Left lung (tissue), 10 donors: ENCODE measurements around the gene GLCCI1. TPM values are rescaled to one million over a fixed set of nuclear protein-coding genes. Genes with fewer than 3 reads are reported as not detected.

Experiments used
- ATAC-seq: fragments of 200-7000 bp; cut with Tn5 transposase; one replicate; pipeline ENCODE4 v1.9.1; 2020; ENCODE audit warnings: moderate library complexity
- DNase-seq, 4 donors: peaks; one replicate each; pipeline ENCODE4 v3.0.0-alpha.2; 2013 to 2020
- H3K27ac ChIP-seq, 2 donors: fragments of 200-600 bp; sonication (generic) in 1 of 2; one replicate each; pipeline versions ENCODE4 v1.5.0 to v1.8.0; 2020 to 2021
- H3K27me3 ChIP-seq, 2 donors: fragments of 200-600 bp; sonication (generic) in 1 of 2; one replicate each; pipeline versions ENCODE4 v1.5.0 to v1.8.0; 2020 to 2021
- H3K36me3 ChIP-seq, 2 donors: fragments of 200-600 bp; sonication (generic) in 1 of 2; one replicate each; pipeline versions ENCODE4 v1.5.0 to v1.8.0; 2020 to 2021
- H3K4me1 ChIP-seq, 2 donors: fragments of 200-600 bp; one replicate each; pipeline ENCODE4 v1.8.0; 2021
- H3K4me3 ChIP-seq, 2 donors: fragments of 200-600 bp; sonication (generic) in 1 of 2; one replicate each; pipeline versions ENCODE4 v1.5.0 to v1.8.0; 2020 to 2021; ENCODE audit warnings: mild to moderate bottlenecking in 1 of 2
- H3K9me3 ChIP-seq, 2 donors: fragments of 200-600 bp; sonication (generic) in 1 of 2; one replicate each; pipeline versions ENCODE4 v1.5.0 to v1.8.0; 2020 to 2021
- intact Hi-C, 2 donors: fragments of 100-400 bp; cut with DNase I; formaldehyde crosslinking; loops; one replicate each; pipeline versions ENCODE4 v1.11.2 to v1.14.2; 2022
- polyA plus RNA-seq, 6 donors: library from polyadenylated mRNA; unstranded; fragments of 120-200 nt; gene quantifications; one replicate each; pipeline ENCODE4 v1.2.1, GENCODE V29; 2013; ENCODE audit not compliant: insufficient read length in 6 of 6
- total RNA-seq, 2 donors: library from RNA; stranded (reverse); fragmentation: NEBNext Ultra II Directional; extraction: Animal tissue kit (Norgen Biotek cat#: 25700); gene quantifications; one replicate each; pipeline ENCODE4 v1.2.1, GENCODE V29; 2021
- TF ChIP-seq, protein P1 (sequence below), 2 donors: fragments of 200-600 bp; sonication (generic) in 1 of 2; IDR thresholded peaks; one replicate each; pipeline versions ENCODE4 v1.5.0 to v1.8.0; 2021; ENCODE audit warnings: antibody characterized with exemption in 2 of 2
- donor health status: DM: no; HTN: yes; CAD: no.
- donor health status: DM: no; HTN: no; CAD: no.

The GLCCI1 gene
- total and polyA plus RNA-seq, 8 donors: 25.4 to 45.2 (median 37.1) TPM

DNA sequence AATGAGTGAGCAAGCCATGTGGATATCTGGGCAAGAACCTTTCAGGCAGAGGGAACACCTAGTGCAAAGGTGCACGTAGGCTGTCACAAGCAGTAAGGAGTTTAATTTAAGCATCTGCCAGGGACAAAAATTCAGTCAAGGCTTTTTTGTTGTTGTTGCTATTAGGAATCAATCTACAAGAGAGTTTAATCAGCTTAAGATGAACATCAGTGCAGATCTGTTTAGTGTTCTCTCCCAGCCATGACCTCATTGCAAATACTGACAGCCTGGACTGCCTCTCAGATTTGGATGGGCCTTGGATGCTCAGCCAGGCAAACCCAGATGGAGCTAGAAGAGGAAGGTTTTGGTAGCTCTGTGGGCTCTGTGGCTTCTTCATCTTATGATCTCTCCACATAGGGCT, 3.3 kb upstream of the GLCCI1 start:
- Histone ChIP-seq H3K4me3 (no peak overlapping the region), H3K36me3 (no peaks in the 10 kb centered on the region), H3K27ac (no peak overlapping the region), H3K9me3 (no peaks in the 10 kb centered on the region), H3K4me1 (peaks cover 0 to 12% of the 10 kb centered on the region in 2 donors), H3K27me3 (no peaks in the 10 kb centered on the region)
- DNase-seq: no peak
- ATAC-seq: no peak
- TF ChIP-seq, protein P1, sequence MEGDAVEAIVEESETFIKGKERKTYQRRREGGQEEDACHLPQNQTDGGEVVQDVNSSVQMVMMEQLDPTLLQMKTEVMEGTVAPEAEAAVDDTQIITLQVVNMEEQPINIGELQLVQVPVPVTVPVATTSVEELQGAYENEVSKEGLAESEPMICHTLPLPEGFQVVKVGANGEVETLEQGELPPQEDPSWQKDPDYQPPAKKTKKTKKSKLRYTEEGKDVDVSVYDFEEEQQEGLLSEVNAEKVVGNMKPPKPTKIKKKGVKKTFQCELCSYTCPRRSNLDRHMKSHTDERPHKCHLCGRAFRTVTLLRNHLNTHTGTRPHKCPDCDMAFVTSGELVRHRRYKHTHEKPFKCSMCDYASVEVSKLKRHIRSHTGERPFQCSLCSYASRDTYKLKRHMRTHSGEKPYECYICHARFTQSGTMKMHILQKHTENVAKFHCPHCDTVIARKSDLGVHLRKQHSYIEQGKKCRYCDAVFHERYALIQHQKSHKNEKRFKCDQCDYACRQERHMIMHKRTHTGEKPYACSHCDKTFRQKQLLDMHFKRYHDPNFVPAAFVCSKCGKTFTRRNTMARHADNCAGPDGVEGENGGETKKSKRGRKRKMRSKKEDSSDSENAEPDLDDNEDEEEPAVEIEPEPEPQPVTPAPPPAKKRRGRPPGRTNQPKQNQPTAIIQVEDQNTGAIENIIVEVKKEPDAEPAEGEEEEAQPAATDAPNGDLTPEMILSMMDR (IDR thresholded peaks at IDR 0.05): no peak
- intact Hi-C loops: no loop called here

- H3K9me3 ChIP-seq: no peaks in the 10 kb centered on the region
- TF ChIP-seq, protein P1 (IDR thresholded peaks at IDR 0.05): no peak
- ATAC-seq: no peak
- DNase-seq: no peak
- H3K27me3 ChIP-seq: no peaks in the 10 kb centered on the region
- H3K4me3 ChIP-seq: no peak overlapping the region
- intact Hi-C loops: no loop called here
- H3K4me1 ChIP-seq: peaks cover 0 to 20% of the 10 kb centered on the region in 2 donors
- H3K36me3 ChIP-seq: no peaks in the 10 kb centered on the region
- H3K27ac ChIP-seq: no peak overlapping the region
These were observed 2.4 kb upstream of the GLCCI1 start for GRCh38 chr7:7966141-7966734.

GRCh38 chr7:7967886-7968543, 581 bp upstream of the GLCCI1 start:
- peak overlapping the region; percentile 63 to 88 for H3K4me3 ChIP-seq
- no peaks in the 10 kb centered on the region for H3K27me3 ChIP-seq
- intact Hi-C loops: no loop called here
- ATAC-seq (no peak), DNase-seq (no peak)
- H3K27ac ChIP-seq: peak overlapping the region; percentile 91 to 95
- H3K4me1 ChIP-seq: peaks cover 0 to 30% of the 10 kb centered on the region in 2 donors
- H3K9me3 ChIP-seq: no peaks in the 10 kb centered on the region
- TF ChIP-seq, protein P1 (IDR thresholded peaks at IDR 0.05): no peak
- no peaks in the 10 kb centered on the region for H3K36me3 ChIP-seq

- Histone ChIP-seq H3K36me3 (no peaks in the 10 kb centered on the region), H3K27ac (peak overlapping the region; percentile 91 to 95), H3K27me3 (no peaks in the 10 kb centered on the region), H3K4me3 (peak overlapping the region; percentile 63 to 88), H3K4me1 (peaks cover 2 to 31% of the 10 kb centered on the region in 2 donors), H3K9me3 (no peaks in the 10 kb centered on the region)
- TF ChIP-seq, protein P1 (IDR thresholded peaks at IDR 0.05): no peak
- ATAC-seq (no peak), DNase-seq (peak; percentile 39 to 84 (median 54))
- intact Hi-C loops: no loop called here
These were observed 975 bp downstream of the GLCCI1 start for GRCh38 chr7:7969306-7970236.

DNA sequence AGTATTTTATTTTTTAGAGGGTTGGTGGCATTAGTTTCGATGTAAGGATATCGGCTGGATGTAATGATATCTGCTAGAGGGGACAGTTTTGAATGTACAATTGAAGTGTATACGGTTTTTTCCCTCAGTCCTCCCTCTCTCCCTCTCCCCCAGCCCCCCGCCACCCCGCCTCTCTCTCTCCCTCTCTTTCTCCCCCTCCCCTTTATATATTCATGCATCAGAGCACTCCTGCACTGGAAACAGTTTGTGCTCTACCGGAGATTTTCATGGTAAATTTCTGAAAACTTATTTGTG, 1.6 kb downstream of the GLCCI1 start:
- no peaks in the 10 kb centered on the region for H3K27me3 ChIP-seq

More for the DNA sequence above, 1.6 kb downstream of the GLCCI1 start:
- TF ChIP-seq, protein P1 (IDR thresholded peaks at IDR 0.05): no peak
- ATAC-seq (no peak), DNase-seq (peak in 1 of 4 donors; percentile 13)
- Histone ChIP-seq H3K4me1 (peaks cover 3 to 31% of the 10 kb centered on the region in 2 donors), H3K9me3 (no peaks in the 10 kb centered on the region), H3K4me3 (peak overlapping the region; percentile 48 to 63), H3K27ac (peak overlapping the region; percentile 83), H3K36me3 (no peaks in the 10 kb centered on the region)
- intact Hi-C loops: no loop called here
